ENCODE data around the gene LAMTOR2. TPM values are rescaled to one million over a fixed set of nuclear protein-coding genes. Genes with fewer than 3 reads are reported as not detected.

LAMTOR2 gene
- total RNA-seq, 1 donor from 2014 or later: 65.6 TPM

DNA sequence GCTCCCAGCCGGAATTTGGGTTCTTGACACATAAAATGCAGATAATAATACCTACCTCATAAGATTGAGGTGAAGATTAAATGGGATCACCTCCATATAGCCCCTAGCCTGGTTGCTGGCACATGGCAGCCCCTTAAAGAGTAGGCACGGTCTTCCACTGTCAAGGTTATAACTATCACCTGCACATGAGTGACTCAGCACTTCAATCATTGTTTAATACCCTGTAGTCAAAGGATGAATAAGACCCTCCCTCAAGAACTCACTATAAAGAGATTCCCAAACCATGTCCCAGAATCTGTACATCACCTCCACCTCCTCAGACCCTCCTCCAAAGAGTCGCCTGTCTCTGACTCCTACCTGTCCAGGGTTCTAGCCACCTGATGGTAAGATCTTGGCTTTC, 53.5 kb downstream of the LAMTOR2 start:
- ATAC-seq (no peak), DNase-seq (no peak)
- intact Hi-C loops (cut with micrococcal nuclease): no loop called here

Other genes starting within 250 kb of the LAMTOR2 start
- 20.3 TPM for gene GON4L, start 197.6 kb upstream of the LAMTOR2 start, total RNA-seq
- 6.6 TPM for gene SYT11, start 195.2 kb upstream of the LAMTOR2 start, total RNA-seq
- gene RIT1, start 143.4 kb upstream of the LAMTOR2 start, total RNA-seq: 18.7 TPM
- 22.6 TPM for gene KHDC4, start 120.4 kb upstream of the LAMTOR2 start, total RNA-seq
- not detected for gene RXFP4, start 113.1 kb upstream of the LAMTOR2 start, total RNA-seq
- gene ARHGEF2, start 76.2 kb upstream of the LAMTOR2 start, total RNA-seq: 61.2 TPM
- gene SSR2, start 33.8 kb upstream of the LAMTOR2 start, total RNA-seq: 75.8 TPM
- 33.9 TPM for gene UBQLN4, start 984 bp upstream of the LAMTOR2 start, total RNA-seq
- gene RAB25, start 6.4 kb downstream of the LAMTOR2 start, total RNA-seq: not detected
- gene MEX3A, start 27.7 kb downstream of the LAMTOR2 start, total RNA-seq: 0.17 TPM
- gene LMNA, start 59.9 kb downstream of the LAMTOR2 start, total RNA-seq: 252 TPM
- 0.69 TPM for gene SEMA4A, start 98.8 kb downstream of the LAMTOR2 start, total RNA-seq
- 15.3 TPM for gene SLC25A44, start 139.3 kb downstream of the LAMTOR2 start, total RNA-seq
- gene PMF1, start 158.2 kb downstream of the LAMTOR2 start, total RNA-seq: 65.1 TPM
- gene BGLAP, start 187.4 kb downstream of the LAMTOR2 start, total RNA-seq: 1.1 TPM
- 0.32 TPM for gene PAQR6, start 193.3 kb downstream of the LAMTOR2 start, total RNA-seq
- gene SMG5, start 228.0 kb downstream of the LAMTOR2 start, total RNA-seq: 84.5 TPM
- gene TMEM79, start 229.5 kb downstream of the LAMTOR2 start, total RNA-seq: 1.5 TPM
- gene GLMP, start 240.9 kb downstream of the LAMTOR2 start, total RNA-seq: 16.0 TPM
- not detected for gene VHLL, start 244.5 kb downstream of the LAMTOR2 start, total RNA-seq